Hepatocyte (in vitro differentiated cells): ENCODE results near the gene MAGI2.

Source experiments
- EZH2 ChIP-seq: fragments of 200-600 bp; sonication (generic); IDR thresholded peaks from 2 replicates; pipeline ENCODE4 v1.6.1; 2016; ENCODE audit warnings: antibody characterized with exemption, mild to moderate bottlenecking, borderline replicate concordance
- EZH2phosphoT487 ChIP-seq: fragments of 200-600 bp; sonication (generic); IDR thresholded peaks from one replicate; pipeline ENCODE4 v1.6.1; 2018; ENCODE audit warnings: antibody characterized with exemption, mild to moderate bottlenecking, low read depth, moderate library complexity; ENCODE audit not compliant: unreplicated experiment, severe bottlenecking
- TF ChIP-seq, protein P1 (sequence below): fragments of 200-600 bp; sonication (generic); IDR thresholded peaks from 2 replicates; pipeline ENCODE4 v1.5.1; 2016; ENCODE audit warnings: antibody characterized with exemption, mild to moderate bottlenecking; ENCODE audit not compliant: poor library complexity

- TF ChIP-seq, protein P1, sequence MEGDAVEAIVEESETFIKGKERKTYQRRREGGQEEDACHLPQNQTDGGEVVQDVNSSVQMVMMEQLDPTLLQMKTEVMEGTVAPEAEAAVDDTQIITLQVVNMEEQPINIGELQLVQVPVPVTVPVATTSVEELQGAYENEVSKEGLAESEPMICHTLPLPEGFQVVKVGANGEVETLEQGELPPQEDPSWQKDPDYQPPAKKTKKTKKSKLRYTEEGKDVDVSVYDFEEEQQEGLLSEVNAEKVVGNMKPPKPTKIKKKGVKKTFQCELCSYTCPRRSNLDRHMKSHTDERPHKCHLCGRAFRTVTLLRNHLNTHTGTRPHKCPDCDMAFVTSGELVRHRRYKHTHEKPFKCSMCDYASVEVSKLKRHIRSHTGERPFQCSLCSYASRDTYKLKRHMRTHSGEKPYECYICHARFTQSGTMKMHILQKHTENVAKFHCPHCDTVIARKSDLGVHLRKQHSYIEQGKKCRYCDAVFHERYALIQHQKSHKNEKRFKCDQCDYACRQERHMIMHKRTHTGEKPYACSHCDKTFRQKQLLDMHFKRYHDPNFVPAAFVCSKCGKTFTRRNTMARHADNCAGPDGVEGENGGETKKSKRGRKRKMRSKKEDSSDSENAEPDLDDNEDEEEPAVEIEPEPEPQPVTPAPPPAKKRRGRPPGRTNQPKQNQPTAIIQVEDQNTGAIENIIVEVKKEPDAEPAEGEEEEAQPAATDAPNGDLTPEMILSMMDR, result no peak
- TF ChIP-seq EZH2, result no peak
- TF ChIP-seq EZH2phosphoT487, result no peak
Measured at GRCh38 chr7:78103475-78103874, 1350.0 kb downstream of the MAGI2 start.
